ENCODE measurements around the gene SH3PXD2A.
"Not testable (repeated sequence)": the region's sequence is repeated elsewhere in the genome, so short reads cannot be mapped to it uniquely, and the experiment has no call there.

The SH3PXD2A gene

DNA sequence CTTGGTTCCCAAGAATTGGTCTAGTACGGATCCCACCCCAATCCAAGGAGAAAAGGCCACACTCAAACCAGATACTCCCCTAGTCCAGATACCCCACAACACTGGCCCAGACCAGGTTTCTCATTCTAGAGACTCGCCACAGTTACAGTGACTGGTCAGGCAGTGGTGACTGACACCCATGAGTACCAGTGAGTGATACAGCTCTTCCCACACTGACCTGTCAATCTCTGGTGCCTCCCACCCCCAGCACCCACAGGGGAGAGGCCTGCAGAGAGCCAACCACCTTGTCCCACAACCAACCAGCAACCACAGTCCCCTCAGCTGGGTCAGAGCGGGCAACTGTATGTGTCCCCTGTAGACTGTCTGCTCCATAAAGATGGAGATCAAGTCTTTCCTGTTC is 209.1 kb downstream of the SH3PXD2A start:
- no peak for DNase-seq (ENCODE audit: low read depth)

DNA sequence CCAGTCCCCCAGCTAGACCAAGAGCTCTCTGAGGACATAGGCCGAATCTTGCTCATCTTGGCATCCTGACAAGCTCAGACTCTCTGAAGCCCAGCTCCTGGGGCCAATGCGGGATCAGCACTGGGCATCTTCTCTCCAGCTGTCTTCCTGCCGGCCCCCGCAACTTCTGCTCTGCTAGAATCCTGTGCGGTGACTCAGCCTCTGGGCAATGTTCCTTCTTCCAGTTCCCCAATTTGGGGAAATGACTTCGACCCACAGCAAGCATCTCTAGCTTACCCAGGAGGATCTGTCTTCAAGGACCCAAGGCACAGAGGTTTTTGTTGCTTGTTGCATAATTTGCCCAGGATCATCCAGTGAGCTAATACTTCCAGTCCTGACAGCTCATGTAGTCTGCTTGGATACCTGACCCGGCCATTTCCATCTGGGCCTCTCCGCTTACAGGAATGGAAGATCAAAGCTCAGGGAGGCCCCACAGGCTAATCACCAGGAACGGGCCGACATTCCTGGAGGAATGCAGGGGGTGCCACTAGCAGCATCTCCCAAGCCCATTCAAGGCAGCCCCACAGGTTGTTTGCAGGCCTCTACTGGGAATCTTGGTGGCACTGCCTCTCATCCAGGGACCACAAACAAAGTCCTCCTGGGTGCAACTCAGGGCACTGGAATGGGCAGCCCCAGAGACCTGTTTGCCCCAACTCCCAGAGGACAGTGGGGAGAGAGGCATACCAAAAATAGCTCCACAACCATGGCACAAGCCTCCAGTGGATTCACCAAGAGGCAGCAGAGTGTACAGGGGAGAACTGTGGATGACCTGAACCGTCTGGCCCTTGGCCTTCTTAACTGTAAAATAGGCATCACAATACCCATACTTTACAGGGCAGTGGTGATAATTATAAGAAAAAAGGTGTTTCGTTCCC is 210.0 kb downstream of the SH3PXD2A start:
- DNase-seq (ENCODE audit: low read depth) = no peak

DNA sequence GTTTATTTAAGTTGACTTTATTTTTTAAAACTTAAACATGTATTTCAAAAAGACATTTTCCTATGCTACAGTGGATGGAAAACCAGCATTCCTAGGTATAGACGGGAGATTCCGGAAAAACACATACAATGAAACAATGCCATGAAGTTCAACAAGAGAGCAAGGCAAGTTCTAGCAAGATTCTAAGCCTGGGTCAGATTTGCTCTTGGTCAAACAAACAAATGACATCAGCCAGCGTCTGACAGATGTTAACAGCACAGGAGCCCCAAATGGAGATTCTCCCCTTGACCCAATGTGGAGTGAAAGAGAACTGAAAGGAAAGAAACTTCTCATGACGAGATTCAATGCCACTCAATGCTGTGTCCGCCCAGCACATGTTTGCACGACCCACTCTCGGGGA is 212.0 kb downstream of the SH3PXD2A start:
- DNase-seq (ENCODE audit: low read depth) = no peak

DNA sequence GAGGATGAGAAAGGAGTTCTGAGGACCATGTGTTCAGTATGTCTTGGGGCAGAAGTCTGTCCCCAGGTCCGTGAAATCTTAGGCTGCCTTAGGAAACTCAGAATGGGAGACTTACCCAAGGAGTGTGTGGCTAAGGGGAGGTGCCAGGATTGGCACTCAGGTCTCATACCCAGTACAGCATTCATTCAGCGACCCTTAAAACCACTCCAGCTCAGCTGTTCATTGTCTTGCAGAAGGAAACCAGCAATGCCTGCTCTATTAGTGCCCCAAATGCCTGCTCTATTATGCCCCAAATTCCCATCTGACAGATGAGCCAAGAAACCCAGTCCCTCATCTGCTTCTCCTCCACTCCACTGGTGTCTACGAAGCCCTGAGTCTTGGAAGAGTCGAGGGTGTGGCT is 214.1 kb downstream of the SH3PXD2A start:
- DNase-seq (ENCODE audit: low read depth) = no peak

DNA sequence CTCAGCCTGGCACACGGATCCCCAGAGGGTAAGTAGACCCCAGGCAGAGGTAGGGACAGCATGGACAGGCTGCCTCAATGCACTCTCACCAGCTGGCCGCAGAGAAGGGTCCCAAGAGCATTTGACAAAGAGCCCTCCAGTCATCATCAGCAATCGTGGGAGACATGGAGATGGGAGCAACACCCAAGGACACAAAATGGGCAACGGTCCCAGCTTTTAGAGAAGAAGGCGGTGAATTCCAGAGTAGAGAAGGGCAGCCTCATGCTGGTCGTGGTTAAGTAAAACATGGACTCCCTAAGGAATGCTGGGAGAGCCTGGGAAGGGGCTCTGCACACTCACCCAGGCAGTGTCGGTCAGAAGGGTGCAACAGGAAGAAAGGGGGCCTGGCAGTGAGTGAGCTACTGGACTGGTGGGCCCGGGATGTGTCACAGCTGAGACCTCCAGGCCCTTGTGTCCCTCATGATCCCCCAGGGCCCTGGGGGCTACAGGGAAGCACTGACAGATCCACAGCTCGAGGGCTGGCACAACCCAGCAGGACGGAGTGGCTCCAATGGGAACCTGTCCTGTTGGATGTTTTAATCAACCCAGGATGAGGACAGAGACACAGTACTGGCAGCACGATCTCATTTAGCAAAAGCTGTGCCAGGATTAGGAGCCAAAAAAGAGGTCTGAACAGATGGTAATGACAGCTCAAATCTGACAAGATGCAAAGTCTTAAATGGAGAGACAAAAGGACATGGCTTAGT is 214.8 kb downstream of the SH3PXD2A start:
- DNase-seq (ENCODE audit: low read depth) = no peak

DNA sequence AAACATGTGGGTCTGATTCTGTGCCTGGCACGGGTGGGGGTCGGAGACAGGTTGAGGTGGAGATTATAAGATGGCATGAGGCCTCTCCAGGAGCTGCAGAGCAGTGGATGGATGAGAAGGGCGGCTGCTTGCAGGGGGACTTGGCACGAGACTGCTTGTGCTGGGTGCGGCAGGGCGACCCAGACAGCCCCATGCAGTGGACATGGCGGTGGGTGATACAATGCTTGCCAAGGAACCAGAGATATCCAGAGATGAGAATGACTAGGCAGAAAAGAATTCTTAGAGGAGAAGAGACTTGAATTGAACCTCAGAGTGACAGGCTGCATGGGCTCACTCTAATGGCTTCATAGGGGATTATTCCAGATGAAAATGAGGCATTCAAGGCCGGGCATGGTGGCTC is 216.4 kb downstream of the SH3PXD2A start:
- DNase-seq (ENCODE audit: low read depth) = no peak

DNA sequence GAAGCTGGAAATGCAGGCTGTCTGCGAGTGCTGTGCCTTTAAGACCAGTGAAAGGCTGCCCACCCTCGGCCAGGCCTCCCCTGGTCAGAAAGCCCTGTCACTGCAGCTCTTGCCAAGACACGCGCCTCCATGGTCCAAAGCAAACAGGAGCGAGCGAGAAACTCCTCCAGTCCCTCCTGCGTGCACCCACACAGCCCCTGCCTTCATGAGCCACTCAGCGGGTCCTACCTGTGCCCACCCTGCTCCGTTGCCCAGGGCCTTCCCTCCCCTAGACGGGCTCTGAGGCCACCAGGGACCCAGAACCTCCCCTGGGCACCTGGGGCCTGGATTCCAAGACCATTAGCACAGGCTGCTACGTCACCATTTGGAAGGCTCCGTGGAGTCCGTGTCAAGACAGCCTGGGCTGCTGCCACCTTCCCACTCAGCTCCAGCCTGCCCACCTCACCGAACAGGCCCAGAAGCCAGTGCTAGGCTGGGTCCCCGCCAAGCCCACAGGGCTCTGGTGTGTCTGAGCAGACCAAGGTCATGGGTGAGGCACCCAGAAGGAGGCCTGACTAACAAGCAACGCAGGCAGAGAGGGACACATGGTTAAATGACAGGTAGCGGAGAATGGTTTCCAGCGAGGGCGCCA is 217.3 kb downstream of the SH3PXD2A start:
- DNase-seq (ENCODE audit: low read depth) = no peak

DNA sequence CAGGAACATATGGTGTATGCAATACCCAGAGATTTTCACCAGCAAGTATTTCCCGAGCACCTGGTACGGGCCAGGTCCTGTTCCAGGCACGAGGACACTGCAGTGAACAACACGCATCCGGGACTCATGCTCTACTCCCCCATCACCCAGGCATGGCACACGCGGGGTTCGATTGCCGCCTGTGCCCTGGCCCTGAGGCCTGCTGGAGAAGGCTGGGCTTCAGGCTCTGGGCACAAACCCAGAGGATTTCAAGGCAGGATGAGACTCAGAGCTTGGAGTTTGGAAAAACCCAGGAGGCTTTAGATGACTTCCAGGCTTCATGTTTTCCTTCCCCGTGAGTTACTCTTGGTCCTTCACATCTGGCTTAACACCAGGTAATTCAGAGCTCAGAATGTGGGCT is 218.4 kb downstream of the SH3PXD2A start:
- no peak for DNase-seq (ENCODE audit: low read depth)

DNA sequence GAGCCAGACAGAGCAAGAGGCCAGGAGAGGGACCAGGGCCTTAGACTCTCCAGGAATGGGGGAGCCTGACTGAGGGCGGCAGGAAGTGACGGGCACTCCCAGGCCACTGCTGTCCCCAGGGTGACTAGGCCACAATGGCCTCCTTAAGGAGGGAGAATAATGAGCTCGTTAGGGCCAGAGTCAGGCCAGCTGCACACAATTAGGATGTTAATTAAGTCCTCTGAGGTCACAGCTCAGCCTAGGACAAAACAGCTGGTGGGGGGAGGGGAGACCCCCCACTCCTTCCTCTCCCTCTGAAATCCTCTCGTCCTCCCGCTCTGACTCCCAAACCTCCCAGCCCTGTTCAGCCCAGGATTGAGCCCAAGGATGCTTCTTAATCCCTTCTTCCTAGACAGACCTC is 218.9 kb downstream of the SH3PXD2A start:
- DNase-seq (ENCODE audit: low read depth) = no peak

DNA sequence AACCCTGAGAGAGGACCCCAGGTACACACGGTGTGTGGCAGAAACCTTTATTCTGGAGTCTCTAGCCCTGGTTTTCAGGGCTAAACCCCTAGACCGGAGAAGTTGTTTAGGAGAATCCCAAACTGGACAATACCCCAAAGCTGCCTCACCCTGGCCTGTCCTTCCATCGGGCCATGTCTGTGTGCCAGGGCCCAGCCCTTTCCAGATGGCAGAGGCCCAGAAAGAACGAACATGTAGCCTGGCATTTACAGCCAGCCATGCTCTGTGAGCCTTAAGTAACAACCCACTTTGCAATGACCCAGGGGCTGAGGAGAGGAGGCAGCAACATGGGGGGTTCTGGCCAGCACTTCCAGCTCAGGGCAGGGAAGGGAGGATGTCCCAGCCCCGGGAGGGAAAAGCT is 219.8 kb downstream of the SH3PXD2A start:
- no peak for DNase-seq (ENCODE audit: low read depth)

DNA sequence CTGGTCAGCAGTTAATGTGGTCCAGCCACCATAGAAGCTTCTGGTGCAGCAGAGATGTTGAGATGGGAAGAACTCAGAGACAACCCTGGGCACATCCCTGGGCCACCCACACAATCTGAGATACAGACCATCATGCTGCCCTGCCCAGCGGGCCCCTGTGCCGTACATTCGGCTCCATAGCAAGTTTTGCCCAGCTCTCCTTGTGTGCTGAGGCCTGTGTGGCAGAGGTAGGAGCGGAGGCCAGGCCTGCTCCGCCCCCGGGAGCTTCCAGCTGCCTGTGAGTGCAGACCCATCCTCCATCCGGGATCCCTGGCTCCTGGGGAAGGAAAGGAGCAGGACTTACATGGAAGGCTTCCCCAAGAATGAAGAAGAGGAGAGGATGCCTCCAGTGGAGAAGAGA is 221.5 kb downstream of the SH3PXD2A start:
- no peak for DNase-seq (ENCODE audit: low read depth)

DNA sequence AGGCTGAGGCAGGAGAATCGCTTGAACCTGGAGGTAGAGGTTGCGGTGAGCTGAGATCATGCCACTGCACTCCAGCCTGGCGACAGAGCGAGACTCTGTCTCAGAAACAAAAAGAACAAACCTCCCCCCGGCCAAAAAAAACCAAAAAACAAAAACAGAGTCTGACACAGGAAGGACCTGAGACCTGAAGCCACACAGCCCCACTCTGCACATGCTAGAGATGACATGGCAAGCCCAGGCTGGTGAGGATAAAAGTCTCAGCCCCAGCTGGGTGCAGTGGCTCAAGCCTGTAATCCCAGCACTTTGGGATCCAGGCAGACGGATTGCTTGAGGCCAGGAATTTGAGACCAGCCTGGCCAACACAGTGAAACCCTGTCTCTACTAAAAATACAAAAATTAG is 222.5 kb downstream of the SH3PXD2A start:
- DNase-seq (ENCODE audit: low read depth) = not testable (repeated sequence)

DNA sequence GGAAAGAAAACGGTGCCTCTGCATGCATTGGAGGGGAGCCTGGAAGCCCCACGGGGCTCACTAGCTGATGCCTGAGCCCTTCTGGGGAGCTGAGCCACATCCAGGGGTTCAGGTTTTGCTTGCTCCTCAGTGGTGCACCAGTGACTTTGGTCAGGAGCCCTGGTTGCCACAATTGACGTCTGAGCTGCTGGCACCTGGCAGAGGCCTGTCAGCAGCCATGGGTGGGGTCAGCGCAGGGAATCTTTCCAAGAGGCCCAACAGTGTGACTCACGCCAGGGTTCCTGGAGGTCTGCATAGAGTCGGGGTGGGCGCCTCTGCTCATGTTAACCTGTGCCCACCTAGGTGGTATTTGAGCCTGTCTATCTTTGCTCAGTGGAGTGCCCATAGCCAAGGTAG is 223.1 kb downstream of the SH3PXD2A start:
- DNase-seq (ENCODE audit: low read depth) = no peak

DNA sequence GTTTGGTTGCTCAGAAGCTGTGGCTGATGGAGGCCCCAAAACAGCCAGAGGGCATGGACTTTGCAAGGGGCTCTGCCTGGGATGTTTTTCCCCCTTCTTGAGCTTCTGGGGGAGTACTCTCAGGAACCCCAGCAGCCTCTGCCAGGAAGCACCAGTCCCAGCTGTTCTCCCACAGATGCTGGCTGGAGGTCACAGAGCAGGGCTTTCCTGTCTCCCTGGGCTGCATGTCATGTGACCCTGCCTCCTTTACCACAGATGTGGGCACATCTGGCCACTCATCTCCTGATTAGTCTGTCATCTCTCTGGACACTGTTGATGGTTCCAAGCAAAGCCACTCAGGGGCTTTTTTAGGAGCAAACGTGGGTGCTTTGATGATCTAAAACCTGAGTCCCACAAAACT is 225.2 kb downstream of the SH3PXD2A start:
- no peak for DNase-seq (ENCODE audit: low read depth)

DNA sequence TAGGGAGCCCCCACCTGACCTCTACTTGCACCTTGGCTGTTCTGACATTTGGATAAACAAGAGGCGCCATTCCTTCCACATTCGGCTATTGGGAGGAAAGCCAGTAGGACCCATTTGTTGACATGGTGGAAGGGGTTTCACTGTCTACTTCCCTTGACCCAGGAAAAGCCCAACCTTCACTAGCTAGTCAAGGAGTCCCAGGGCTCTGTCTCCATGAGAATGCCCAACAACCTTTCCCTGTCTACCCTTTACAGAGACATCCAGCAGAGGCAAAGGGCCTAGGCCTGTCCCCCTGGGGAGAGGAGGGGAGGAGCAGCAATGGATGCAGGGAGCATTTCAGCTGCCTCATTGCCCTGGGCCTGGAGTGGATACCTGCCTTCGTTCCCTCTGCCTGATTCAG is 225.8 kb downstream of the SH3PXD2A start:
- DNase-seq (ENCODE audit: low read depth) = no peak

DNA sequence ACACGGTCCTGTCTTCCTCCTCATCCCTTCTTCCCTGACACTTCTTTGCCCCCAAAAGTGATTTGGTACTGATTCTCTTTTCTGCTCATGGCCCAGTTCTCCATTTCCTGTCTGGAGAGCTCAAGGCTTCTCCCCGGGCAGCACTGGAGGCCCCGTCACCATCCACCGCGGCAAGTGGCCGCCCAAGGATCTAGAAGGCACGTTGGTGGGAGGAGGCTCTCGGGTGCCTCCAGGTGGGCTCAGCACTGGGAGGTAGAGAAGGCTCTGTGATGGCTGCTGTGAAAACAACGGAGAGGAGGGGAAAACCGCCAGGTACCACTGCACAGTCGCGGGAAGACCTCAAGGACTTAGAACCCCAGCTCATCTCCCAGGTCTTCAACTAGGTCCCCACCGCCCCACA is 227.5 kb downstream of the SH3PXD2A start:
- no peak for DNase-seq (ENCODE audit: low read depth)

DNA sequence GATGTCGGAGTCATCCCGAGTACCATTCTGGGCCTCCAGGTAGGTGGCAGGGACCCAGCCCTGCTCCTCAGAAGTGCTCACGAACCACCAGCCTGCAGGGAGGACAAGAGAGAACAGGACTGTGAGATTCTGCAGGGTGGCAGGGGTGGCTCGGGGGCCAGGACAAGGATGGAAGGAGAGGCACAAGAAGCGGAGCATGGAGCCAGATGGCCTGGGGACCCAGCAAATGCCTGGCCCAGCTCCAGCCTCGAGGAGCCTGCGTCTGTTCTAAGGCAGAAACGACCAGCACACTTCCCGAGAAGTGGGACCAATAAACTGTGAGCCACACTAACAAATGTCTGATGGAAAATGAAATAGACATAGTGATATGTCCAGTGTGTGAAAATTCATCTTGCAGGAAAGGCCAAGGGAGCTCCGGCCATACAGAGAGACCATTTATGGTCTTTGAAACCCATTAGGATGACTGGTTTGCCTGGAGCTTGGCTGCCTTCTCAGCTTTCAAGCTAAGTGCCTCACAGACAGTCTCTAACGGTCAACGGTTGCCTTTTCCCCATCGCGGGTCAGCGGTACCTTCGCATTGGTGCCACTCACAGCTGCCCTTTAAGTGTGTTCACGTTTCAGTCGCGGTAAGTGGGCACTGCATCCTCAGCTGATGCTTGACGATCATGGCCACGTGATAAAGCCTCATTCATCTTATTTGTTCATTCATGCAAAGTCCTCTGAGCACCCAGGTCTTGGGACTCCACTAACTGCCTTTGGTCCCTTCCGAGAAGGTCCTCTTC is 228.1 kb downstream of the SH3PXD2A start:
- DNase-seq (ENCODE audit: low read depth) = no peak

DNA sequence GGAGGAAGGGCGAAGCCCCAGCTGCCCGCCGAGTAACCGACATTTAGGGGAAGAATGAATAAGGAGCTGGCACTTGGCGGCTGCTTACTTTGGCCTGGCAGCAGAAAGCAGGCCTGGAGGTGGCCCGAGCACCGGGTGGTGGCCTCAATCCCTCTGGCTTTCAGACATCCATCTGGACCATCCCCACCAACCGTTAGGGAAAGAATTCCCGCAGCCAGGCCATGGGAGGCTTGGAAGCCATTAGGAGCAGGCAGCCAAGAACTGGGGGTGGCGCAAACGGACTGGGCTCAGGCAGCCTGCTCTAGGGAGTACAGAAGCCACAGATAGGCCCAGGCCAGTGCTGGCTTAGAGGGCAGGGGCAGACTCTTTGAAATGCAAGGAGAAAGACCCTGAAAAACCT is 229.2 kb downstream of the SH3PXD2A start:
- no peak for DNase-seq (ENCODE audit: low read depth)

DNA sequence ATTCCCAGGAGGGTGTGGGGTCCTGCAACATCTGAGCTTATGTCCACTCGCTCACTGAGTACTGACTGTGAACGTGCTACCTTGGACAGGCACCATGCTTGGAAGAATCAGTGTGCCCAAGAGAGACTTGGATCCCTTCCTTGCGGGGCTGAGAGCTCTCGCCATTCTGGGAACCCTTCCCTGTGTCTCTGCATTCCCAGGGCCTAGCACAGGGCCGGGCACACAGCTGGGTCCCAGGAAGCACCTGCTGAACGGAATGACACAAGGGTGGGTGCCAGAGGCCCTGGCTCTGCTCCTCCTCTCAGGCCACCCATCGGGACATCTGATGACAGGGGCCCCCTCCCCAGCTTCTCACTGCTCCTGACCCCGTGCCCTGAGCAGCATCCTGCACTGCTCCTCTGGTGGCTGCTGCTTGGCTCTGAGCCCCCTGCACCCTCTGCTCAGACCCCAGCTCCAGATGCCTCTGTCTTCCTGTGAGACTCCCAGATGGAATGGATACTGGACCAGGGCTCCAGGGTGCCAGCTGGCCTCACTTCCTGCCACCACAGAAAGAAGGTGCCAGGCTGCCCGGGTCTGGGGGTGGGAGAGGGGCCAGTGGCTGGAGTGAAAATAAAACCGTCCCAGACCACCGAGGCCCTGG is 232.3 kb downstream of the SH3PXD2A start:
- DNase-seq (ENCODE audit: low read depth) = no peak

DNA sequence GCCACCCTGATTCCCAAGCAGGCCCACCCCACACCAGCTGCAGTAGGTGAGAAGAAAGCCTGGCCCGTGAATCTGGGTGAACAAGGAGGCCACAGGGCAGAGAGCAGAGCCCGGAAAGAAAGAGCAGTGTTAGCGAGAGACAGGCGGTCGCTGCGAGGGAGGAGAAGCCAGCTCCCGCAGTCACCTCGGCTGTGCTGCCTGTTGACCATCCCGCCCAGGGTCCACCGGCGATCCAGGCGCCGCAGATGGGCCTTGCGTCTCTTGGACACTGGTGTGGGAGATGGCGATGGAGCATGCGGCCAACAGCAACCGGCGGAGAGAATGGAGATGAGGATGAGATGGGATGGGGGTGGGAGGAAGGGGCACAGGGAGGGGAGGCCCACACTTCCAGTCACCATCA is 233.1 kb downstream of the SH3PXD2A start:
- no peak for DNase-seq (ENCODE audit: low read depth)

DNA sequence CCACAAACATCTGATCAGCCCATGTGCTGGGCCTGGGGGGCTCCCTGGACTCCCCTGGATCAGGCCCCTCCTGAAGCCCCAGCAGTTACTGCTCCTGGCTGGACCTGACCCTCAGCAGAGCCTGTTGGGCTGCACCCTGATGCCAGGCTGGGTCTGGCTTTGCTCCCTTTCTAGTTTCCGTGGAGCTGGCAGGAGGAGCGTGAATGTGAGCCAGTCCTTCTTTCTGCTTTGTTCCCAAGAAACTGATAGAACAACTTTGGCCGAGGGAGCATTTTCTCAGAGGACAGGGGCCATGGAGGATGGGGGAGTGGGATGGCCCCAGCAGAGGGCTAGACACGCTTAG is 233.6 kb downstream of the SH3PXD2A start:
- DNase-seq (ENCODE audit: low read depth) = no peak
